HG03575 (cell line): ENCODE measurements around the gene ANKRD17.
"Not testable (repeated sequence)": the region's sequence is repeated elsewhere in the genome, so short reads cannot be mapped to it uniquely, and the experiment has no call there.

Source experiments
- ATAC-seq: cut with Tn5 transposase; IDR thresholded peaks from one replicate; pipeline ENCODE4 v1.9.1; 2021; ENCODE audit not compliant: unreplicated experiment, insufficient number of reproducible peaks, low FRiP score; ENCODE audit errors: extremely low read depth

ANKRD17 gene

GRCh38 chr4:73258686-73259570, at the start of gene ANKRD17:
Gene ANKRD17, minus strand, starts transcription at chr4:73258798. Its CDS starts 130 bp downstream, at chr4:73258668.
- peak; percentile 54 for ATAC-seq

DNA sequence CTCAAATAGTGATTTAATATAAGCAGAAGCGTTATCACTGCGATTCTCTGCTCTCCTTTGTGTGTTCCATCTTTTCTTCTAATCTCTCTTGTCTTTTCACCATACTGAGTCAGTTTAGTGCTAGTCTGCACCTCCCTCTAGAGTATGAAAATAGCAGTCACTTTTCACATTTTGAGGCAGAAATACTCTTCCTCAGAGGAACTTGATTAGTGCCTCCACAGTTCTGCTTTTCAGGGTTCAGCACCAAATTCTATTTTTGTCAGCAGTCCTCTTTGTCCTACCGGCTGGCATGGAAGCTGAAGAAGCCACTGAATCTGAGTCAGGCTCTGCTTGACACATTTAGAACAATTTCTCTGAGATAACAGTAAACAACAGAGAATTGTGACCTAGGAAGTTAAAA, 49.7 kb upstream of the ANKRD17 start:
- no peak for ATAC-seq

DNA sequence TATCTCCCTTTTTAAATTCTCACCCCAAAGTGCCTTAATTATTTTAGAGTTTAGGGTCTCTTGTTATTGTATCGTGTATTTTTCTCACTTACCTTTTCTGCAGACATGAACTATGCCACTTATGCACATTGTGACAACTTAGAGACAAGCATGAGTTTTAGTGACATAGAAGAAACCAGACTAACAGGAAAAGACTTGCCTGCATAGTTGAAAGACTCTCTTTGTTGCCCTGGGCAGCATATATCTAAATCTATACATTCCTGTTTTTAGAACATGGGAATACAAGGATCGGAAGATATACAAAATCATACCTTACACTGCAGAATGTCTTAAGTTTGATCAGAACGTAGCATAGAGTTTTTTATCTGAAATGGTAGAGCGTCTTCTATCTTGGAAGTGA, 45.1 kb upstream of the ANKRD17 start:
- no peak for ATAC-seq

- ATAC-seq, result no peak
Measured at GRCh38 chr4:73299548-73300280, 41.1 kb upstream of the ANKRD17 start.

DNA sequence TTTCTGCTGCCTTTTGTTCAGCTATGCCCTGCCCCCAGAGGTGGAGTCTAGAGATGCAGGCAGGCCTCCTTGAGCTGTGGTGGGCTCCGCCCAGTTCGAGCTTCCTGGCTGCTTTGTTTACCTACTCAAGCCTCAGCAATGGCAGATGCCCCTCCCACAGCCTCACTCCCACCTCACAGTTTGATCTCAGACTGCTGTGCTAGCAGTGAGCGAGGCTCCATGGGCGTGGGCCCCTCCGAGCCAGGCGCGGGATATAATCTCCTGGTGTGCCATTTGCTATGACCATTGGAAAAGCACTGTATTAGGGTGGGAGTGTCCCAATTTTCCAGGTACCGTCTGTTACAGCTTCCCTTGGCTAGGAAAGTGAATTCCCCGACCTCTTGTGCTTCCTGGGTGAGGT, 34.1 kb upstream of the ANKRD17 start:
- not testable (repeated sequence) for ATAC-seq

GRCh38 chr4:73281982-73282381, 23.4 kb upstream of the ANKRD17 start:
- no peak for ATAC-seq

- ATAC-seq, result no peak
Measured at GRCh38 chr4:73281396-73281795, 22.8 kb upstream of the ANKRD17 start.

GRCh38 chr4:73277201-73277600, 18.6 kb upstream of the ANKRD17 start:
- ATAC-seq, result no peak

GRCh38 chr4:73275318-73275654, 16.7 kb upstream of the ANKRD17 start:
- no peak for ATAC-seq

- no peak for ATAC-seq
Measured at GRCh38 chr4:73272816-73273215, 14.2 kb upstream of the ANKRD17 start.

DNA sequence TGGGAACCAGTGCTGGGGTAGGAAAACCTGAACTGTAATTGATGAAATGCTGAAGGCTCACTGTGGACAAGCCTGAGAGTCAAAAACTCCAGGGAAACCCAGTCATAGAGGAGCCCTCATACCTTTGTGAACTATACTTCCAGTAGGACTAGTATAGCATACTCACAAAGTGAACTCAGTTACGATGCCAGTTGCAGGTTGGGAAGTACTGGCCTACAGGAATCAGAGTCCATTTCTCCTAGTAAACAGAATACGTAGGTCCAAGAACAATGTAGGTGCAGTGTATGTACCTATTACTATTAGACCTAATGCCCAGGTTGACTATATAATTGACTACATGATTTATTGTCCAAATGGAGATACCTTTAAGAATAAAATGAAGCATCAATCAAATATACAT, 8.5 kb upstream of the ANKRD17 start:
- ATAC-seq, result no peak

- ATAC-seq, result no peak
Measured at GRCh38 chr4:73259571-73260090, 1.0 kb upstream of the ANKRD17 start.

DNA sequence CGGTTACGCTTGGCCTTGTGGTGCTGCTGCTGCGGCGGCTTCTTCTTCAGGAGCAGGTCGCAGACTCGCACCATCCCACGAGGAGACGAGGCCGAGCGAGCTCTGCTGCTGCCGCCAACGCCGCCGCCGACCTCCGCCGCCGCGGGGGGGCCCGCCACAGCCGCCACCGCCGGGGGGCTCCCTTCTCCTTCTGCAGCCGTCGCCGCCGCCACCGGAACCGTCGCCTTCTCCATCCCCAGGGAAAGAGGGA, 237 bp downstream of the ANKRD17 start:
- ATAC-seq, result peak; percentile 8

DNA sequence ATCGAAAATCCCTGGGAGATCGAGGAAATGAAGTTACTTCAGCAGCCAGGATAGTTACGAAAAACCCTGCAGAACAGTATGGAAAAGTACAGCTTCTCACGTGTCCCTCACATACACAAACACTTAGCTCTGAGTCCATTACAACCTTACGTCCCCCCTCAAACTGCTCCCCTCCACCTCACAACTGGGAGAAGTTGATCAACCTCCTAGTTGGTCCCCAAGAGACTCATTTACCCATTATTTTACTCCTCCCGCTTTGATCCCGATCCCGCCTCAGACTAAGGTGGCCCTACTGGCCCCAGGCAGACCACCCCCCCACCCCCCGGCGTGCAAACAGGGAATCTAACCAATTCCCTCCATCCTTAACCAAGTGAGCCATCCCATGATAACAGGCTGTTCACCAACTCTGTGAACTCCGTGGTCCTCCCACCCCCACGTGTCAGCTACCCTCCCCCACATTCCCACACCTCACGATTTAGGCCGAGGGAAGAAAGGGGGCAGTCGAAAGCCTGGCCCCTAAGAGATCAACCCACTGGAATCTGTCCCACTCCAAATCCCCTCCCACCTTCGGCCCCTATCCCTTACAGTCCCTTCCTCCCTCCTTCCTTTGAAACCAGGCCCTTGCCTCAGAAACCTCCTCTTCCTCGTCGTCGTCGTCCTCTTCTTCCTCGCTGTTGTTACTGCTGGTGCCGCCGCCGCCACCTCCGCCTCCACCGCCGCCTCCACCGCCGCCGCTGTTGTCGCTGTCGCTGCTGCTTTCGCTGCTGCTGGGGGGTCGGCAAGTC, 755 bp downstream of the ANKRD17 start:
- no peak for ATAC-seq

DNA sequence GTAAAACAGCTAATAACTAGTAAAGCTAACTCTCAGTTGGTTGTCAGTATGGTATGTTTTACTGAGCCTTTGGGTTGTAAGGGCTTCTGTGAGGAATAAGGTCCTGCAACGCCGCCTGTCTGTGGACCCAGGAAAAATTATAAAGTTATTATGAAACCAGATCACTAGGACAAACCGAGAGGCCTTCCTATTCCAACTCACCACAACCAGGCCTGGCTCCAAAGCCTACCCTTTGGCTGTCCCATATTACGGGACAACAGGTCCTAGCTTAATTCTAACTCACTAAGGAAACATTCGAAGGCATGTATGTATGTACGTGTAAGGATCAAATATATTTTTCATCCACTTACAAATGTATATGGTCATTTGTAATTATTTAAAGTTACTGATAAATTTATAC, 1.4 kb downstream of the ANKRD17 start:
- peak; percentile 23 for ATAC-seq

DNA sequence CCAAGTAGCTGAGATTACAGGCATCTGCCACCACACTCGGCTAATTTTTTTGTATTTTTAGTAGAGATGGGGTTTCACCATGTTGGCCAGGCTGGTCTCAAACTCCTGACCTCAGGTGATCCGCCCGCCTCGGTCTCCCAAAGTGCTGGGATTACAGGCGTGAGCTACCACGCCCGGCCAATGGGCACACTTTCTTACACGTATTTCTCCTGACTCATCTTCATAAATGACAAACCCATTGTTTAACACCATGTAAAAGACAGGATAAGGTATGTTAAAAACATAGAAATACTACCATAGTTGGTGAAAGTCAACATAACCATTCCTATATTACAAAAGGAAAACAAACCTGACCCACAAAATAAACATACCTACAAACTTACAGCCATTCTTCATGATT, 2.8 kb downstream of the ANKRD17 start:
- not testable (repeated sequence) for ATAC-seq

- no peak for ATAC-seq
Measured at GRCh38 chr4:73252001-73252400, 6.6 kb downstream of the ANKRD17 start.

DNA sequence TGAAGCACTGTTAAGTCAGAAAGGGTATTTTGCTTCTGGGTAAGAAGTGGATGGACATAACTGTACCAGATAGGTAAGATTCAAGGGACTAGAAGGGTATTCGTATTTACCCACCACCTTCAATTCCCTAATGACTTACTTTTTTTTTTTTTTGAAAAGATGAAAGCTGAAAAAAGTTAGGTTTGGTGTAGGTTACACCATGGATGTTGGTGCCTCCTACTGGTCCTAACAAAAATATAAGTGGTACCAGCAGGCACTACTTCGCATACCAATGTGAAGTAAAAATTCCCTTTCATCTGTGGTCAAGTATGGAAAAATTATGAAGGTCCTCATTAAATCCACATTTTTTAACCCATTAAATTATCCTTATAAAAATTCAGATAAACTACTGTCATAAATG, 7.2 kb downstream of the ANKRD17 start:
- no peak for ATAC-seq

DNA sequence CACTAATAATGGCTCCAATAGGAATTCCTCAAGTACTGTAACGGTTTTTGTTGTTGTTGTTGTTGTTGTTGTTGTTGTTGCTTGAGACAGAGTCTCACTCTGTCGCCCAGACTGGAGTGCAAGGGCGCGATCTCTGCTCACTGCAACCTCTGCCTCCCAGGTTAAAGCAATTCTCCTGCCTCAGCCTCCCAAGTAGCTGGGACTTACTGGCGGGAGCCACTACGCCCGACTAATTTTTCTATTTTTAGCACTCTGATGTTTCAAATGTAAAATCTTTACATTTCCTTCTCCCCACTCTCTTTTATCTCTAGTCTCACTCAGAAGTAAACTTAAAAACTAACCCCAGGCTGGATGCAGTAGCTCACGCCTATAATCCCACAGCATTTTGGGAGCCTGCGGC, 8.0 kb downstream of the ANKRD17 start:
- ATAC-seq, result no peak

DNA sequence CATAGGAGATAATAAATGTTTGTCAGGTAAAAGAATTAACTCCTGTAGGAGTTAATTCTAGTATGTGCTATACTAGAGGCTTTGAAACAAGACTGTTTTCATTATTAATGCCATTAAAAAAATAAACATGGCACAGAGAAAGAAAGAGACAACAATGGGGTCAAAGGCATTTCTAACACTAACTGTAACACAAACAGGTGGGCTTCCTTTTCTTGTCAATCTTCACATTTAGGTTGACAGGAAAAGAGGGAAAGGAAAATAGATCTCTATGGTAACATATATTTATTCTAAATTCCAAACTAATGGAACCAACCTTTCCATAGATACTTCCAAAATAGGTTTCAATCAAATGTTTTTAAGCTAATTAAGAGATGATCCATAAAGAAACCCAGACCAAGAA, 9.8 kb downstream of the ANKRD17 start:
- no peak for ATAC-seq
